Stimulated activated CD8-positive, alpha-beta memory T cell treated with anti-CD3 and anti-CD28 coated beads, Interleukin-12 subunit alpha, Interleukin-12 subunit beta, amount 100 ng/mL, for 4 hours (primary cell): ENCODE data around the gene DMRT1.

ENCODE experiments used
- DNase-seq: peaks from one replicate; pipeline ENCODE4 v3.0.0-alpha.2; 2020; ENCODE audit warnings: low read depth

DMRT1 gene

GRCh38 chr9:841371-842209 lies at the start of gene DMRT1:
Gene DMRT1, plus strand, starts transcription at chr9:841697. Its CDS starts 142 bp downstream, at chr9:841839.
- no peak for DNase-seq

DNA sequence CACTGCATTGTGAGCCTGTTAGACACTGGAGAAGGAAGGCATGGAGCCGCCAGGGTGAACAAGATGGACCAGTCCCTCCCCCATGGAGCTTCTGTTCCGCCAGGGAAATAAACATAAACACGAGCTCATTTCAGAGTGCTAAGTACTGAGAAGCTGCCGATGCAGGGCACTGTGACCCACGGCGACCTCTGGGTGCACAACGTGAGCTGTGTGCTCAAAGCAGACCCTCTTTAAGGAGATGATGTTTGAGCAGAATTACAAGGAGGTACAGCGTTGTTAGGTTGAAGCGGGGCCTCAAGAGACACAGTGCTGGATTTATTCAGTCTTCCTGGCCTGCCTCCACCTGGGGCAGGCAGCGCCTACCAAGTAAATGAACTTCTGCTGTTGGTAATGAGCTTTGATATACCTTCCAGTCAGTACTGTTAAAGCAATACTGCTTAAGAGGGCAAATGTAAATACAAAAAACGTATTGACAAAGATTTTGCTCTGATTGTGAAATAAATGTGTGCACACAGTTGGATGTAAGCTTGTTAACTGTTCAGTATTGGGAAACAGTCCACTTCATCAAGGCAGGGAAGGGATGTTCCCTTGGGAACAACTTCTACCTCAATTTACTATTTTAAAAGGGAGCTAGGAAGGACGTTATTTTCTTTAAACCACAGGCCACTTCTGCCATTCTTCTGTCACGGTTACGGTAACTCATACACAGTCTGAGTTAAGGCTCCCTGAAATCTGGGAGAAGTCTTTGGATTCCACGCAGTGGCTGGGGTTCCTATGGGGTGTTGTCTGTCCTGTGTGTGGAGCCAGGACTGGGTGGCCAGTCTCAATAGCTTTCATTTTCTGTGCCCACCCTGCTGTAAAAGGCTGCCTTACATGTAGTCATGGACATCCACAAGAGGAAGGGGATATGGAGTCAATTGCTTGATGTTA lies 48.9 kb upstream of the DMRT1 start:
- DNase-seq: no peak

GRCh38 chr9:794386-794785 lies 47.1 kb upstream of the DMRT1 start:
- DNase-seq: no peak

- no peak for DNase-seq
Observed at GRCh38 chr9:795869-796268, 45.6 kb upstream of the DMRT1 start.

- DNase-seq: no peak
Observed at GRCh38 chr9:800591-801150, 40.8 kb upstream of the DMRT1 start.

DNA sequence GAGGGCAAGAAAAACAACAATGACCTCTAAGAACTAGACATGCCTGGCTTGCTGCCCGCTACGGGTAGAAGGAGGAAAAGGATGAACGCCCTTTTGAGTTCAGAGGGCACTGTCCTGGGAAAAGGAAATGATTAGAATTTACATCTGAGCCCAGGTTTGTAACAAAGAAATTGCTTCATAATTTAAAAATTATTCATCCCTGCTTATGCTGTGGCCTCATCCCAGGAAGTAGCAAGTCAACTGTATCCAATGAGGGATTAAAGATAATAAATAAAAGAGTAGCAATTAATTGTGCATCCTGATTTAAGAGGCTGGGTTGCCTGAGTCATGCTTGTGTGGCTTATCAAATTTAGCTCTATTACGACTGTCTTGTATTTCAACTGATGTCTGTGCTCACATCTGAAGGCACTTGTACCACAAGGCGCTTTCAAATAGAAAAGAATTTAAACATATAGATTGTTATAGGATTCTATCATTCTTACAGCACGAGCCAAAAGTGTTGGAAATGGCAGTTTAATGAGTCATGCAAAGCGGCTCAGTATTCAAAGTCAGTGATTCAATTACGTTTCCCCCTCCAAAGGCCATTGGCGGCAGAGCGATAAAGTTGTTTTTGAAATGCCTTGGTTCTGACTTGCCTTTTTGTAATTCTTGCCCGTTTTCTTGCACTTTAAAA lies 40.0 kb upstream of the DMRT1 start:
- DNase-seq: no peak

- no peak for DNase-seq
Observed at GRCh38 chr9:804026-804425, 37.5 kb upstream of the DMRT1 start.

- no peak for DNase-seq
Observed at GRCh38 chr9:805151-805550, 36.3 kb upstream of the DMRT1 start.

DNA sequence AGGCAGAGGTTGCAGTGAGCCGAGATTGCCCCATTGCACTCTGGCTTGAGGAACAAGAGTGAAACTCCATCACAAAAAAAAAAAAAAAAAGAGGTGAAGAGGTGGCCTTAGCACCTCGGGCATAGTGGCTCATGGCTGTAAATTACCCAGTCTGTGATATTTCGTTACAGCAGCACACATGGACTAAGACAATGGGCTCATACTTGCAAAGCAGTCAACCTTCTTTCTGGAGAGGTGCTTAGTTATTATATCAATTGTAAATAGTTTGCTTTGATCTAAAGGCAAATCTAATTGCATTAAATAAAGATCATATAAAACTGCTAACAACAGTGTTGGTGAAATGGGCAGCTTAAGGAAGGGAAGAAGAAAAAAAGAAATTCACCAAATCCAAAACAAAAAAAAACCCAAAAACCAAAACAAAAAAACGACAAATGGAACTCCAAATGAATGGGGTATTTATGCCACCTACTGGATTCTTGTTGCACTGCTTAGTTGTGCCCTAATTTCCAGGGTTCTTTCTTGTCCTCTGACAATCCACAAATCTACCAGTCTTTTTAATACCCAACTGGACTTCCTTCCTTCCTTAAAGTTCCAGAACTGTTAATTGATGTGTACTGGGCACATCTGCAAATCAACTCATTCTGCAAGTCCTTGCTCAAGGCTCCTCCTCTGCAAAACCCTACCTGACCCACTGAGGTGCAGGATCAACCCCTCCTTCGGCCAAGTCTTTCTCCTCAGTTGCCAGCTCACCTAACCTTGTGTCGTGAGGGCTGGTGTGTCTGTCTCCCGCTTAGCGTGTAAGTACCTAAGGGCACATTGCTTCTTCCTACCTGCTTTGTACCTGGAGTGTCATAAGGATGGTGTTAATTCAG lies 35.0 kb upstream of the DMRT1 start:
- no peak for DNase-seq

DNA sequence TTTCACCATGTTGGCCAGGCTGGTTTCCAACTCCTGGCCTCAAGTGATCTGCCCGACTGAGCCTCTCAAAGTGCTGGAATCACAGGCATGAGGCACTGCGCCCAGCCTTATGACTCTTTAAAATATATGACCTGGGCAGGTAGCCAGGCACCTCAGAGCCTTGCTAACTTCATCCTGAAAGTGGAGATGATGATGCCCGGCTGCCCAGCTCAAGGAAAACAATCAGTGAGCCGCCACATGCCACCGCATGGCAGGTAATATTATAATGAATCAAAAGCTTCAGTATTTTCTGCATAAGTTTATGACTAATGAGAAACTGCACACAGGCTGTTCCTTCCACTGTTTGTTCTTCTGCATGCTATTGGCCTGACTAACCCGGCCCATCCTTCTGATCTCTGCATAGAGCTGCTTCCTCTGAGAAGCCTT lies 30.4 kb upstream of the DMRT1 start:
- no peak for DNase-seq

- DNase-seq: no peak
Observed at GRCh38 chr9:818958-819357, 22.5 kb upstream of the DMRT1 start.

GRCh38 chr9:826500-827280 lies 14.8 kb upstream of the DMRT1 start:
- no peak for DNase-seq

DNA sequence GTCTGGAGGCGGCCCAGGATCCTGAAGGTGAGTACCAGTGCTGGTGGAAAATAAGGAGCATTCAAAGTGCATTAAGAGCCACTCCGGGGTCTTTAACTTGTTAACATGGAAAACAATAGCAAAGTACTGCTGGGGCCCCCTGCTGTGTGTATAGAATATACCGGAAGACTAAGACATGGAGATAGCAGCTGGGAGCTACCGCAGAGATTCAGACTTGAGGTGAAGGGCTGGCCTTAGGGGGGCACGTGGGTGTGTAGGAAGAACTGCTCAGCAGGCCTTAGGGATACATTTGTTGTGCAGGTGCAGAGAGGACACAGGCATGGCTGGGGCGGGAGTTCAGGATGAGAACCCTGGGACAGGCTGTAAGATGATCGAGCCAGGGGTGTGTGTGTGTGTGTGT lies 1.2 kb upstream of the DMRT1 start:
- no peak for DNase-seq

- no peak for DNase-seq
Observed at GRCh38 chr9:842635-843426, 1.3 kb downstream of the DMRT1 start.

DNA sequence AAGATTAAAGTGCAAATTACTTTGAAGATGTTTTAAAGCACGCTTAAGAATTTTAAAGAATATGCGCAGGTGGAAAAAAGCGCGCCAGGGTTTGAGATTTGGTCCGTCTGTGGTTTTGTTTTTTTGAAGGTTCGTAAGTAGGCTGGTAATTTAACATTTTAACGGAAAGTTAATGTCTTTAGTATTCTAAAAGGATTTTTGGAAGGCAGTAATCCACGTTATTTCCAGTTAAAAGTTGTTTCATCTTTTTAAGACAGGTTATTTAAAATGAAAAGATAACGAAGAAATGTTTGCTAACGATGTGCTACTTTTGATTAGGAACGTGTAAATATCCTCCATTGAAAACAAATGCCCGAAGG lies 1.9 kb downstream of the DMRT1 start:
- no peak for DNase-seq

DNA sequence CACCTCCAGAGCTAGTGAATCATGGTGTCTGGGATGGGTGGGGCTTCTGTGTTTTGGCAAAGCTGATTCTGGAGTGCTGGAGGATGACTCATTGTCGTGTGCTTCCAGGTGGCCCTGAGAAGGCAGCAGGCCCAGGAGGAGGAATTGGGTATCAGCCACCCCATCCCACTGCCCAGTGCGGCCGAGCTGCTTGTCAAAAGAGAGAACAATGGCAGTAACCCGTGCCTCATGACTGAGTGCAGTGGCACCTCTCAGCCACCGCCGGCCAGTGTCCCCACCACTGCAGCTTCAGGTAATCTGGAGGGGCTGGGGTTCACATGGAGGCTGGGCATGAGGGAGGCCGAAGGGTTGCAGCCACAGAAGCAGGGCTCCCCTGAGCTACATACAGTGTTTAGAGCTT lies 5.4 kb downstream of the DMRT1 start:
- DNase-seq: no peak

DNA sequence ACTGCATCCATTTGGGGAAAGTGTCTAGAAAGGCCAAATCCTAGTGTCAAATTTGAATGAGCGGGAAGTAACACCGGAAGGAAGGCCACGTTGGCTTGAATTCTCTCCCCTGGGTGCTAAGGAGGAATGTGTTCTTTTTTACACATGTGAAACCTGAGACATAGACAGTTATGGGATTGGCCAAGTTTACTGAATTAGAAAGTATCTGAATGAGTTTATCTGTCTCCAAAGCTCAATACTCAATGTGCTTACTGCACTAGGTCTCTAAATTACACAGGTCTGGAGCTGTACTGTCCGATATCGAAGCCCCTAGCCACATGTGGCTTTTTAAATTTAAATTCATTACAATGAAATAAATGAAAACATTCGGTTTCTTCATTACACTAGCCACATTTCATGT lies 6.0 kb downstream of the DMRT1 start:
- no peak for DNase-seq

DNA sequence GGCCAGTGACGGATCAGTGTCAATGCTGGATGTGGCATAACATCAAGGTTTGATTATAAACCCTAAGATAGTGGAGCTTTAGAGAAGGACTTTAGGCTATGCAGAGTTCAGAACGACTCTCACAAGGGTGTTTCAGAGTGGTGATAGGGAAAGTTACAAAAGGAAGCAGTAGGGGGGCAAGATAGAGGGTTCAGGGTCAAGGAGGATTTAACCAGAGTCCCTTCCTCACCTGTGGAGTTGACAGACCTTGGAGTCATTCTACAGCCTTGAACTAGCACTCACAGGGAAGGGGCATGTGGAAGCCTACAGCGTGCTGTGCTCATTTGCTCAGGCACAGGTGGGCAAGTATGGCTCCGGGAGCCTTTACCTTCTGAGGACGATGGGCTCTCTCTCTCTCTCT lies 7.9 kb downstream of the DMRT1 start:
- DNase-seq: no peak

- no peak for DNase-seq
Observed at GRCh38 chr9:852539-852938, 11.0 kb downstream of the DMRT1 start.

- no peak for DNase-seq
Observed at GRCh38 chr9:859251-859650, 17.8 kb downstream of the DMRT1 start.
